Activated CD8-positive, alpha-beta memory T cell treated with anti-CD3 and anti-CD28 coated beads, Interleukin-2, amount 50 U/mL, for 48 hours (primary cell): ENCODE measurements around the gene TMEM269.
"Not testable (repeated sequence)": the region's sequence is repeated elsewhere in the genome, so short reads cannot be mapped to it uniquely, and the experiment has no call there.

Experiments
- DNase-seq: peaks from one replicate; pipeline ENCODE4 v3.0.0-alpha.2; 2020

TMEM269 gene

DNA sequence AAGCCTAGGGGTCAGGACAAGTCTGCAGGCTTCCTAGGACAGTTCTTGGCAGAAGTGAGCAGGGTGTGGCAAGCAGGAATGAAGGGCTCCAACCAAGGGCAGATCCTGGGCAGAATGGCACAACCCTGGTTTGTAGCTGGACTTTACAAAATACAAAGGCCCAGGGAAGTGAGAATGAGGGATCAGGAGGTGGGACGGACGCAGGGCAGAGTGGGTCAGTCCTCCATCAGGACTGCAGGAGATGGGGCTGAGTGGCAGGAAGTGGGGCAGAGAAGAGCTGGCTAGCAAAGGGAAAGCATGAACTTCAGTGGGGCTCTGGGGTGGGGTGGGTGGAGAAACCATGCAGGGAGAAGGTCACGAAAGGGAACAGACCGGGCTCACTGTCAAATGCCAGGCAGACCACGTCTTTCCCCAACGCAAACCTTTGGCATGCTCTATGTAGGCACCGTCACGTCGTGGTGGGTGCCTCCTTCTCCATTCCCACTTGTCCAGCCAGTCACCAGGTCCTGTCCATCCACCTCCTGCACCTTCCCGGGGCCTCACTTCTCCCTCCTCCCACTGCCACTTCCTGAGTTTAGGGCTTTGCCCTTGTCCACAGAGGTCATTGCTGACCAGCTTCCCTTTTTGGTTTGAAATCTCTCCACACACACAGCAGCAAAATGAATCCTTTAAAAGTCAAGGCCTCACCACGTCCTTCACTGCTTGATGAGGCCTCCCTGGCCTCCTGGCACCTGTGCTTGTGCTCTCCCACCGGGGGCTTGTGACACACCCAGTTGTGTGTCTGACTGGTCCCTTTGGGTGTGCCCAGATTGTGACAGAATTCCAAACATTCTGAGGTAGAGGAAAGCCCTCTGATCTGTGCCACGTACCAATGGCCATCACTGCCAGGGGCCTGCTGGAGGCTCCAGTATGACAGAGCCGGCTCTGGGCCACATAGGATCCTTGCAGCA, 36.1 kb upstream of the TMEM269 start:
- DNase-seq = no peak

GRCh38 chr1:42750041-42750440, 34.8 kb upstream of the TMEM269 start:
- DNase-seq = no peak

GRCh38 chr1:42751511-42752070, 33.2 kb upstream of the TMEM269 start:
- DNase-seq = not testable (repeated sequence)

DNA sequence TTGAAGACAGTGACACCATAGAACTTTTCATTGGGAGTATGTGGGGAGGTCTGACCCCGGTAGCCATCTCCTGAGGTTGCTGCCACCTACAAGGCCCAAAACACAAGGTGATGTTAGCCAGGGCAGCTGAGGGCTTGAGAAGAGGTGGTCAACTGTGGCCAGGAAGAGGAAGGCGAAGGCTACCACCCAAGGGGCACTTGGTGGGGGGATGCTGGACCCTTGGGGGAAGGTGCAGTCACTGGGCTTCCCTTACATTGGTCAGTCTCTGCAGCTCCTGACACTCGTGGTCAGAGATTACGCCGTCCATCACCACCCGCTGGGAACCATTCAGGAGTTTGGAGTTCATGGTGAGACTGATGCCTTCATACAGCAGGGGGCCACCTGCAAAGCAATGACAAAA, 32.5 kb upstream of the TMEM269 start:
- DNase-seq = no peak

- DNase-seq = no peak
These were observed 31.7 kb upstream of the TMEM269 start for GRCh38 chr1:42753070-42753469.

DNA sequence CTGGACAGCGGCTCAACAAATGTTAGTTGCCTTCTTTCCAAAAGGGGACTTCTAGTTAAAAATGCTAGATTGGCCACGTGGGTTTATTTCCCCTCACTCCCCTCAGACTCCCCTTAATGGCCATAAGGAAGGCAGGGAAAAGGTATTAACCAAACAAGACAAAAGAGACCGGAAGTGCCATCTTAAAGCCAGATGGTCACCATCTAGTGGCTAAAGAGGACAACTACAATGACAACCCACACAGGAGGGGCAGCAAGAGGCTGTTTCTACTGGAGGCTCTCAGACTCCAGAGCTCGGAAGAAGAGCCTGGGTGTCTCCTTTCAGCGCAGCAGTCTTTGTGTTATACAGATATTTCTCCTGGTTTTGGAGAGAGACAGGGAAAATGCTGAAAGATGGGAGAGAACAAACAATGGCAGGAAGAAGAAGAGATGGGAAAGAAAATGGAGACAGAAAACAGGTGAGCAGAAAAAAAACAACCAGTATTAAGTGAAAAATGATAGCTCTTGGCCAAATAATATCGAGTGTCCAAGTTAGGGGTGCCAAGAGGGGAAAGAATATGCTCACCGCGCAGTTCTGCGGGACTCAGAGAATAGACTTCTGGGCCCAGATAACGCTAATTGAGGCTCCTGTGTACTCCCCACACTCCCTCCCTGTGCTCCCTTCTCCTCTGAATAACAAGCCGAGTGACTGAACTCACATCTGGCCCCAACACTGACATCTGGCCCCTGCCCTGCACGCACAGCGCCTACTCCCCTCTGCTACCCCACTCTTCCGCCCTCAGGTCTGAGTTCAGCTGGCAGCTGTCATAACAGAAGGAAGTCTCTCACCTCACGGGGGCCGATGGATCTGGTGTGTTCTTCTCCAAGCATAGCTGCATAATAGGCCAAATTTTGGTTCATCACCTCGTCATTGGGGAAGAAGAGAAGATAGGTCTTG, 27.6 kb upstream of the TMEM269 start:
- no peak for DNase-seq

DNA sequence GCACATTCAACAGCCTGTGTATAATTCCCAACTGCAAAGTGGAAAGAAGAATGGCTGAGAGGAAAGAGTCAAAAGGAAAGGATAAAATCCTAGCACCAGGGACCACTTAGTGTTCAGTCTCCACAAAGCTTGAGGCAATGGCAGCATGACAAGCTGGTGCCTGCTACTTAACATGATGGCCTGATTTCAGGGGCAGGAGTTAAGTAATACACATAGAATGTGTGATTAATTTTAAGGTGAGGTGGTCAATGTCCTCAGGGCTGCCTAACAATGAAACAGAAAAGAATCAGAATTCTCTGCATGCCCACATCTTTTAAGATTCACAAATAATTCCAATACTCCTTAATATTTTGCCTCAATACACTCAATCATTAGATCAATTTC, 26.9 kb upstream of the TMEM269 start:
- DNase-seq = no peak

- no peak for DNase-seq
These were observed 26.1 kb upstream of the TMEM269 start for GRCh38 chr1:42758641-42759040.

DNA sequence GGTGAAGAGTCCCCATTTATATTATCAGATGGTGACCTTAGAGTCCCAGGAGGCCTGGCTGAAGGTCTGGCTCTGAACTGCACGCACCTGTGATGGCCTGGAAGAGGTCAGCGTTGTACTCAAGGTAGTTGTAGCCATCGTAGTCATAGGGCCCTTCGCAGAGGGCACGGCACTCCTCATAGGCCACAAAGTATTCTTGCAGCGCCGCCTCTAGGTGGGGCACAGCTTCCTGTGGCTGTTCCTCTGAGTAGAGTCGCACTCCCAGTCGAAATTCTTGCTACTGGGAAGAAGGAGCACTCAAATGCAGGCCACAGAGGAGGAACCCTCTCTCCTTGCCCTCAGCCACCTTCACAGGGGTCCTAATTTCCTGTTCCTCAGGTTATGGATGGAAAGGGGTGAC, 25.7 kb upstream of the TMEM269 start:
- no peak for DNase-seq

DNA sequence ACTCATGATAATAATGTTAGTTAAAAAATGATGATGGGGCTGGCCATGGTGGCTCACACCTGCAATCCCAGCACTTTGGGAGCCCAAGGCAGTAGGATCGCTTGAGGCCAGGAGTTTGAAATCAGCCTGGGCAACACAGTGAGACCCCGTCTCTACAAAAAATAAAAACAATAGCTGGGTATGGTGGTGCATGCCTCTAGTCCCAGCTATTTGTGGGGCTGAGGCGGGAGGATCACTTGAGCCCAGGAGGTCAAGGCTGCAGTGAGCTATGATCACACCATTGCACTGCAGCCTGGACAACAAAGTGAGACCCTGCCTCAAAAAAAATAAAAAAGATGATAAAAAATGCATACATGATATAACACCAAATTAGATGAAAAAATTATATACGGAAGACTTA, 23.2 kb upstream of the TMEM269 start:
- no peak for DNase-seq

GRCh38 chr1:42762269-42762668, 22.5 kb upstream of the TMEM269 start:
- no peak for DNase-seq

GRCh38 chr1:42765269-42765668, 19.5 kb upstream of the TMEM269 start:
- DNase-seq = no peak

DNA sequence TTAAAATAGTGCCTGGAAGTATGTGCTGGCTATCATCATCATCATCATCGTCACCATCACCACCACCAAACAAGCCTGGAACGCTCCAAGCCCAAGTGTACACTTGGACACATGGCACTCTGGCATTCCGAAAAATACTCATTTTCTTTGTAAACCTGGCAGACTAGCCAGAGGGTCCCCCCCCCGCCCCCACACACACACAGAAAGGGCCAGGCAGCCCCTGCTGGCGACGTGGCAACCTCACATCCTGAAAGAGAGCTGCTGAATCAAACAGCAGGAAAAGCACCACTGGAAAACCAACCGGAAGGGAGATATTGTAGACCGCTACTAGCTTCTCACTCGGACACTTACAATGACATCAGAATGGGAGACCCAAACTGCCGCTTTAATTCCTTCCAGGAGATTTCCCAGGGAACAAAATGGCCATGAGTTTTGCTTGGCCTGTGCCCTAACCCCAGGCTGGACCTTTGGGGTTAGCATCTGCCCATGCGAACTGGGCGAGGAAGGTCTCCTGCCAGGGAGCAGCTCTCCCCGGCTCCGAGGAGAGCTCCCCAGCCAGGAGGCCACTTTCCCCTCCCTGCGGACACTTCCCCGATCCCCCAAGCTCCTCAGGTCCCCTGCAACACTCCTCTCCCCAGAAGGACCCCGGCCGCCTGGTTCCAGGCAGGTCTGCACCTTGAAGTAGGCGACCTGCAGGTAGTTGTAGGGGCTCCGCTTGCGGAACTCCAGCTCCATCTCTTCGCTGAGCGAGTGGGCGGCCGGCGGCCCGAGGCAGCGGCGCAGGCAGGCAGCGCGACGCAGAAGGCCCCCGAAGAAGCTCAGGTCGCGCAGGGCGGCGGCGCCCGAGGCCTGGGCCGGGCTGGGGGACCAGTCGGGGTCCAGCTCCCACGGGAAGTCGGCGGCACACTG, 18.7 kb upstream of the TMEM269 start:
- DNase-seq = no peak

DNA sequence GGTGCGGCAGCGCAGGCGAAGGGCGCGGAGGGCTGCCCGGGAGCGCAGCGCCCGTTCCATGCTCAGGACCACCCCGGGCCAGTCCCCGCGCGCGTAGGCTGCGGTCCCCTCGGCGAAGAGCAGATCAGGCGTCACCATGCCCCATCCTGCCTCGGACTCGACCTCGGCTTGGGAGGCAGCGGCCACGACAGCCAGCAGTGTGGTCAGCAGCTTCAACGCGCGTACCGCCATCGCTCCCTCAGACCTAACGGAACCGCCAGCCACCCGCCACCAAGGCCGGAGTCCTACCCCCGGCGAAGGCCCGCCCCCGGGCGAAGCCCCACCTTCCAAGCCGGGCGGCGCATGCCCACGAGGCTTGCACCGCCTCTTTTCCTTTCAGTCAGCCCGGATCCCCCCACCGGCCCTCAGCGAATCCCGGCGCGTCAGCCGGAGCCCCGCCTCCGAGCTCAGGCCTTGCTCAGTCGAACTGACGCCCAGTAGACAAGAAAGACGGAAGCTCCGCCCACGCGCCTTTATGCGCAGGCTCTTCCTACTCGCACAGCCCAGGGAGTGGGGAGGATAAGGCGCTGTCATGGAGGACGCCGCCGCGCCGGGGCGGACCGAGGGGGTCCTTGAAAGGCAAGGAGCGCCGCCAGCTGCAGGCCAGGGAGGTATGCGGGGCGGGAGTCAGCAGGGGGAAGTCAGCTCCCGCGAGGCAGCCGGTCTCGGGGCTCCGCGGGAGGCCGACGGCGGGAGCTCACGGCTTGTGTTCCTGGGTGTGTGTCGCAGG, 17.9 kb upstream of the TMEM269 start, which contains the start of the genes C1orf50 and P3H1:
Gene C1orf50, plus strand, starts transcription at position 509 of the 769 bp plus-strand sequence. Its CDS starts 63 bp downstream, at position 572.
Gene P3H1, minus strand, starts transcription at position 288 of the 769 bp plus-strand sequence. Its CDS starts 57 bp downstream, at position 231.
- peak; percentile 99 for DNase-seq

DNA sequence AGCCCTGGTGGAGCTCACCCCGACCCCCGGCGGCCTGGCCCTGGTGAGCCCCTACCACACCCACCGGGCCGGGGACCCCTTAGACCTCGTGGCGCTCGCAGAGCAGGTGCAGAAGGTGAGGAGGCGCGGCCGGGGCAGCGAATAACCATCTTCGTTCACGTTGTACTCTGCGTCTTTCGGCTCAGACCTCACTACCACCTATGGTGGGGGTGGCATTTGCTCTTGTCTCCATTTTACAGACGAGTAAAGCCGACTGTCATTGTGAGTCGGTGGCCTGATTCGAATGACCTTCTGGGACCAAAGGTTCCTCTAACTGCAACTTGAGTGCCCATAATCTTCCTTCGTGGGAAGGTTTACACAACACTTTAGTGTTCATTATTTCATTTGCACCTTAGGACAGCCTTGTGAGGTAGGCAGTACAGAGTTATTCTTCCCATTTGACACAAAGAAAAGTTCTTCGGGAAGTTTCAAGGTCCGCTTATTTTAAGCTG, 17.2 kb upstream of the TMEM269 start:
- DNase-seq = no peak

DNA sequence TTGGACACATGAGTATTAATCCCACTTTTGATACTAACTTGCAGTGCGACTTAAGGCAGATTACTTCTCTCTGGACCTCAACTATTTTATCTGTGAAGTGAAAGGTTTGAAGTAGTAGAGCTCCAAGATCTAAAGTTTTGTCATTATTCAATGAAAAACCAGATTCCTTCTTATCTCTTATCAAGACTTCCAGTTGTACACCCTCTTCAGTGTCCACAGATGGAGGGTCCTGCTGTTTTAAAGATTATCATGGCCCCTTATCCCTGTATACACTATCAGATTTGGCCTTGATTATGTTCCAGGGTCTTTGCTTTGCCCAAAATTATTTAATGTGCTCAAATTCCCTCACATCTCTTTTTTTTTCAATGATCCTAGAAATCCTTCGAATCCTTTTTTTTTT, 16.6 kb upstream of the TMEM269 start:
- DNase-seq = no peak

GRCh38 chr1:42769811-42770210, 15.0 kb upstream of the TMEM269 start:
- DNase-seq = no peak

- no peak for DNase-seq
These were observed 11.4 kb upstream of the TMEM269 start for GRCh38 chr1:42773420-42773819.

DNA sequence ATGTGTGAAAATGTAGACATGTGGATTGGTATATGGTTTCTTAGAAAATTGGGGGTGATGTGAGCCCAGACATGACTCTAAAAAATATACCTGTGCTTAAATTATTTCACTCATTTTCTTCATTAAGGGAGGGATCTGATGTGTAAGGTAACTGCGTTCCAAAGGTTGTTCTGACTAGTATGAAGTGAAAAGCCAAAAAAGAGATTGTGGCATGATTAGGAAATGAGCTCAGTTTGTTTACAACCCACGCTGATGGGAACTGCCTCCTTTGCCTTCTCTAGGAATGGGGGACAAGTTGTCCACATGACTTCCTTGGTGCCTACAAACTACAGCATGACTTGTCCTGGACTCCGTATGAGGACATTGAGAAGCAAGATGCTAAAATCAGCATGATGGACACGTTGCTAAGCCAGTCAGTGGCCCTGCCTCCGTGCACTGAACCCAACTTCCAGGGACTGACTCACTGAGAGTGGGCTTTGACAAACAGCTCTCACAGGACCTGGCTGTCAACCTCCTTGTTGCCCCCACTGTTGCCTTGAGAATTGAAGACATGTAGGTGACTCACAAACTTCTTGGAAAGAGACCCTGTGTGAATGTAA, 9.8 kb upstream of the TMEM269 start:
- DNase-seq = no peak

GRCh38 chr1:42776502-42776901, 8.3 kb upstream of the TMEM269 start:
- DNase-seq = no peak

DNA sequence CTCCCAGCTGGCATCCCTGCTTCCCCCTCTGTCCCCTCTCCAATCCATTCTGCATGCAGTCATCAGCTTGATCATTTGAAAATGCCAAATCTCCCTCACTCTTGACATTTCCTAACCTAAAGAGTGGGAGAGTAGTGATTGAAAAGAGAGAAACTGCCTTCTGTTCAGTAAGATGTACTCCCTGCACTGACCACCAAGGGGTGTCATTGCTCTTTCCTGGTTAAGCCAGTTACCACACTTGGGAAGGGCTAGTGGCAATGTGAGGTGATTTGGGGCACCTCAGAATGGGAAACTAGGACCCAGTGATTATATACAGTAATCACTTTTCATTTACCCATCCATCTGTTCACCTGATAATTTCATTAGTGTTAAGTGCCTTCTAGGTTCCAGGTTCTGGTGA, 6.9 kb upstream of the TMEM269 start:
- no peak for DNase-seq
